ENCODE data around the gene EIF1AD.
A peak's percentile ranks its signal among the peaks of the same experiment; 100 is the strongest.
"Not testable (repeated sequence)": the region's sequence is repeated elsewhere in the genome, so short reads cannot be mapped to it uniquely, and the experiment has no call there.

EIF1AD gene

GRCh38 chr11:66001942-66002647 is at the start of gene EIF1AD, which contains the start of gene BANF1:
TSS of gene EIF1AD (minus strand) at chr11:66002157. CDS start at chr11:66000389, 1,768 bp downstream.
TSS of gene BANF1 (plus strand) at chr11:66002503. CDS start at chr11:66003251, 748 bp downstream.
- peak; percentile 87 for DNase-seq

- no peak for DNase-seq
These were observed 49.4 kb upstream of the EIF1AD start for GRCh38 chr11:66051371-66051765.

DNA sequence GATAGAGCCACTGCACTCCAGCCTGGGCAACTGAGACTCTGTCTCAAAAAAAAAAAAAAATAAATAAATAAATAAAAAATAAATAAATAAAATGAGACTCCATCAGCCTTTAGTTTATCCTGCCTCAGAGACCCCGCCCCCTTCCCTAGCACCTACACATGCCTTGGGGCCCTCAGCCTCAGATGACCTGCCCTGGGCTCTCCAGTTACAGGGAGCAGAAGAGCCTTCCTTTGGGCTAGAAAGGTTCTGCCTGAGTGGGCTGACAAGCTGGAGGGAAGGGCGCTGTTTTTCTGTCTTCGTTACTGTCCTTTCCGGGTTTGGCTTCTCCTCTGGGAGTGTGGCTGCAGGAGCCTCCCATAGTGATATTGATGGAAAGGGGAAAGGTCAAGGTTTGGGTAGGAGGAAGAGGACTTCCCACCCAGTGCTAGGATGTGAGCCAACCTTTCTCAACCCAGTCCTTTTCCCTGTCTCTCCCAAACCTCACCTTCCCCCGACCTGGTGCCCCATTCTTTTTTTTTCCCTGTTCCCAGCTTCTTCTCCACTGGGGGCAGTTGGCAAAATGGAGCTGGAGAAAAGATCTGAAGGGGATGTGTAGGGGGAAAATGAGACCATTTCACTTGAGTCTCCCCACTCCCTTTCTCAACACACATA is 48.7 kb upstream of the EIF1AD start:
- no peak for DNase-seq

- DNase-seq = no peak
These were observed 46.8 kb upstream of the EIF1AD start, which contains the start of gene GAL3ST3 for GRCh38 chr11:66048547-66049323. TSS of gene GAL3ST3 (minus strand) at chr11:66049161. CDS start at chr11:66045415, 3,746 bp downstream.

GRCh38 chr11:66047541-66048365 is 45.8 kb upstream of the EIF1AD start:
- DNase-seq = no peak

DNA sequence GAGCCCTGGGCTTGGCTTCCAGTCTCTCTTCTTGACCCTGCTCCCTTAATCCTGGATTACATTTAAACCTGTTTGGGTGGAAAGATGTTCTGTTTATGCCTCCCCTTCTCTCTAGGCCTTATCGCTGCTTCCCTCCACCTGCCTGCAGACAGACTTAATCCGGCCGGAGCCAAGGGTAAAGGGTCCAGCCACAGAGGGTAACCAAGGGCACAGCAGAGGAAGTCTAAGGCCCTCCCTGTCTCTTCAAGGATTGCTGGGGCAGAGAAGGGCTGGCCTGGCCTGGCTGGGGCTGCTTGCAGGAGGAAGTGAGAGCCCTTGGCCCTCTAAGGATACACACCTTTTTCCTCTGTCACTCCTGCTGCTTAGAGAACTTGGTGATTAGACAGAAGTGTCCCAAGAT is 44.9 kb upstream of the EIF1AD start:
- no peak for DNase-seq

DNA sequence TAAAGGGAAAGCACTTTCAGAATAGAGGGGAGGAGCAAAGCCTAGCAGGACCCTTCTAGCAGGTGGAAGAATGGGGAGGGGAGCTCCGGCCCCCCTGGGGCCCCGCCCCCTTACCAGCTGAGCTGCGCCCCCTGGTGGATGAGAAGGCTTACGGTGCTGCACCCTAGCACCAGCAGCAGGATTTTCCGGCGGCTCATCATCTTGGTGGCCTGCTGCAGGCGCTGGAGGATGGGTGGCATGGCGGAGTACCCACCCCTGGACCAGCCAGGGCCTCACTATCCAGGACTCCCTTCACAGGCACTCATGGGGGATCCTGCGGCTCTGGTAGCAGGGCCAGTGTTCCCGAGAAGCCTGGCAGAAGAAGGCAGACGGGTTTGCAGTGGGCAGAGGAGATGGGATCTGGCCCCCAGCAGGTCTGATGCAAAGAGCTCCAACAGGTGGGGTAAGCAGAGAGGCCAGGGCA is 43.3 kb upstream of the EIF1AD start:
- DNase-seq = peak; percentile 51

DNA sequence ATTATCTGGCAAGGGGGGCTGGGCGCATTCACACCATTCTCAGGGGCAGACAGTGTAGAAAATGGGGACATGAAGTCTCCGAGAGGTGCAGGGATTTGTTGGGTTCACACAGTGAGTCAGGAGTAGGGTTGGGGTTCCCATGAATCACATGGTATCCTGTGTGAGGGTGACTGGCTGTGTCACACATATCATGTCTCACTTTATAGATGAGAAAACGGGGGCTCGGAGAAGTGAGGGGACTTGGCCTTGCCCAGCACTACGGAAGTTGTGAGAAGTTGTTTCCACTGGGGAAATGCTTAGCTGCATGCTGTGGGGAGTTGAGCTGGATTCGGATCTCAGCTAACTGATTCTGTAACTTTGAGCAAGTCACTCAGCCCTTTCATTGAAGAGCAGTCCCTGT is 42.8 kb upstream of the EIF1AD start:
- DNase-seq = no peak

GRCh38 chr11:66042996-66043906 is 41.3 kb upstream of the EIF1AD start:
- no peak for DNase-seq

DNA sequence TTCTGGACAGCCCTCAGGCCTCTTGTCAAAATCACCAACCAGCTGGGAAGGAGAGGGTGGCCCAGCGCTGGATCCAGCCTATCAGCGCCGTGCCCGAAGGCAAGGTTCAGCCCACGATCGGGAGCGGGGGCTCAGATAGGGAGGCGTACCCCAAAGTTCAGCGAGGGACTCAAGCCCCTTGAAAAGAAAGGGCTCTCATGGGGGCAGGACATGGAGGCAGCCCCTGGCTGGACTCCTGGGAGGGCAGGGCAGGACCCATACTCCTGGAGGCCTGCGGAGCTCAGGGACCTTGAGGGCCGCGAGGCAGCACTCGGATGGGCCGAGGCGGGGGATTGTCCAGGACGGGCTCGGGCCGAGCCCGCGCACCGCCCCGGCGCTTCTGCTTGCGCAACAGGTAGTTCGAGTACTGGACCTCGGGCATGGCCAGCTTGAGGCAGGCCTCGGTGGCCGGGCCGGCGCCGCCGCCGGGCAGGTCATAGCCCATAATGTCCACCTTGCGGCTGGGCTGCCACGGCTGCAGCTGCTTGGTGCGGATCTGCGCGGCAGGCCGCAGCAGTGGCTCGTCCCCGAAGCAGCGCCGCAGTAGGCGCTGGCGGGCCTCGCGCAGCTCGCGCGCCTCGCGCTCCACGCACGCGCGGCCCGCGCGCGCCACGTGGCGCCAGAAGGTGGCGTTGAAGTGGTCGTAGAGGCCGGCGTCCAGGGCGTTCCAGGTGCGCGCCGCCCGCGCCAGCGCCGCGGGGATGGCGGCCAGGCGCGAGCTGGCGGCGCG is 40.5 kb upstream of the EIF1AD start:
- DNase-seq = no peak

DNA sequence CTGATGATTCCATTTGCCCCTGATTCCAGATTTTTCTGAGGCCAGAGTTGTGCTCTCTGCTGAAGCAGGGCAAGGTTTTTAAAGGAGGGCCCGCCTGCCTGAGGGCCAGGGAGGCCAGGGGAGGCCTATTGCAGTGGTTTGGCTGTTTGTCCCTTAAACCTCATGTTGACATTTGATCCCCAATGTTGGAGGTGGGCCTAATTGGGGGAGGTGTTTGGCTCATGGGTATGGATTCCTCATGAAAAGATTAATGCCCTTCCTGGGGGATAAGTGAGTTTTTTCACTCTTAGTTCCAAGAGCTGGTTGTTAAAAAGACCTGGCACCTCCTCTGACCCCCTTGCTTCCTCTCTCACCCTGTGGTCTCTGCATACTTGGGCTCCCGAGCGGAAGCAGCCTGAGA is 37.8 kb upstream of the EIF1AD start:
- DNase-seq = no peak

GRCh38 chr11:66037327-66037726 is 35.4 kb upstream of the EIF1AD start:
- DNase-seq = no peak

DNA sequence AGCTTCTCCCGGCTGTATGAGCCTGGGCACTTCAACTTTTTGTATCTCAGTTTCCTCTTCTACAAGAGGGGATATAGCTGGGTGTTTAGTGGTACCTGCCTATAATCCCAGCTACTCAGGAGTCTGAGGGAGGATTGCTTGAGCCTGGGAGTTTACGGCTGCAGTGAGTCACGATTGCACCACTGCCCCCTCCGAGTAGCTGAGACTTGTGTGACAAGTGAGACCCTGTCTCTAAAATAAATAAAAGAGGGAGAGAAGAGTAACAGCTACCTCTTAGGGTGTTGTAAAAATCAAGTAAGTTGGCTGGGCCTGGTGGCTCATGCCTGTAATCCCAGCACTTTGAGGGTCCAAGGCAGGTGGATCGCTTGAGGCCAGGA is 34.4 kb upstream of the EIF1AD start:
- no peak for DNase-seq

- DNase-seq = no peak
These were observed 33.8 kb upstream of the EIF1AD start for GRCh38 chr11:66035653-66036333.

GRCh38 chr11:66032957-66033735 is 31.2 kb upstream of the EIF1AD start:
- no peak for DNase-seq

GRCh38 chr11:66026017-66026529 is 24.1 kb upstream of the EIF1AD start, which contains the start of gene CATSPER1:
TSS of gene CATSPER1 (minus strand) at chr11:66026479. CDS start at chr11:66026379, 100 bp downstream.
- no peak for DNase-seq

GRCh38 chr11:66023186-66023440 is 21.2 kb upstream of the EIF1AD start:
- DNase-seq = not testable (repeated sequence)

DNA sequence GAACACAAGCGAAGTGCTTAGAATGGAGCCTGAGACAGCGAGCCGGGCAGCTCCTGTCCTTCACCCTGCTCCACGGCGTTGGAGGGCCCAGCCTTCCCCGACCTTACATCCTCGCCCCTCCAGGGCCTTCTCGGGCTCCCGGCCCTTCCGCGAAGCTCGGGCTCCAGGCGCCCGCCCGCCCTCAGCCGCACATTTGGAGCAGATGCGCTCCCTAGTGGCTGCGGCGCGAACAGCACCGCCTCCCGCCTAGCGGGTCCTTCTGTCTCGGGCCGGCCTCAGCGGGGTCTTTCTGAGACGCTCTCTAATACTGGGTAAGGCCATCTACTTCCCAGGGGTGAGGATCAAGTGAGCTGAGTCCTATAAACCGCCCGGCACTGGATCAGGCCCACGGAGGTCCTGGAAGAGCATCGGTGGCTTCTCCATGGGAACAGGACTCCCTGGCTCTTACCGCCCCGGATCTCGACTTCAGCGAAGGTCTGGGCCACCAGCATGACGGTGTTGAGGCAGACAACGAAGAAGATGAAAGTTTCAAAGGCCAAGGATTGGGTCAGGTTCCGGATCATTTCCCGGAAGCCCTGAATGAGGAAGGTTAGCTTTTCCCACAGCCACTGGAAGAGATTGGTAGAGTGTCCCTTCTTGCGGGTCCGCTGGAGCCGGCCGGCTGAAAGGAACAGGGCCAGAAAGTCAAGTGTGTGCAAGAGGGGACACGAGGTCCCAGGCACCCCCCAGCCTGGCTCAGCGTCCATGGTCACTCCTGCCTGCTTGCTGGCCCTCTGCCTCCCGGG is 20.6 kb upstream of the EIF1AD start:
- DNase-seq = peak; percentile 44

Data from NCI-H1694 treated with DMSO at 0.1 percent for 48 hours (cell line).